ENCODE measurements around the gene TRIM51G.
"Not testable (repeated sequence)": the region's sequence is repeated elsewhere in the genome, so short reads cannot be mapped to it uniquely, and the experiment has no call there.

Gene TRIM51G, protein sequence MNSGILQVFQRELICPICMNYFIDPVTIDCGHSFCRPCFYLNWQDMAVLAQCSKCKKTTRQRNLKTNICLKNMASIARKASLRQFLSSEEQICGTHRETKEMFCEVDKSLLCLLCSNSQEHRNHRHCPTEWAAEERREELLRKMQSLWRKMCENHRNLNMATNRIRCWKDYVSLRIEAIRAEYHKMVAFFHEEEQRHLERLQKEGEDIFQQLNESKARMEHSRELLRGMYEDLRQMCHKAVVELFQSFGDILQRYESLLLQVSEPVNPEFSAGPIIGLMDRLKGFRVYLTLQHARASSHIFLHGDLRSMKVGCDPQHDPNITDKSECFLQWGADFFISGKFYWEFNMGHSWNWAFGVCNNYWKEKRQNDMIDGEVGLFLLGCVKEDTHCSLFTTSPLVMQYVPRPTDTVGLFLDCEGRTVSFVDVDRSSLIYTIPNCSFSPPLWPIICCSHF

DNA sequence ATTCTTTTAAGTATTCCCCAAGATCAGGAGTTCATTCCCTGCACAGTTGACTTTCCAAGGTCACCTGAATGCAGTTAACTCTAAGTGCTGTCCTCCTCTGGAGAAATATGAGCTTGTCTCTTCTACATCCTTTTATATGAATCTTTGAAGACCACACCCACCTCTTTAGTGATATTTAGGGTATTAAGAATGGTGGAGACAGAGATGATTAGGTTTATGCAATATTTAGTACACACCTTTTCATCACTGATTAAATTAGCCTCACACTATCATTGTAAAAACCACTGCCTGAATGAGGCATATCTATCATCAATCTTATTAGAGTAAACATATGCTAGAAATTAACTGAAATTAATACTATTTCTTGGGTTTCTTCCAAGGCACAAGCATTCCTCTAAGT is at the start of gene TRIM51G:
Gene TRIM51G (minus strand): TSS at position 101 of the 400 bp plus-strand sequence. CDS start 2,190 bp downstream, outside the sequence.
- not testable (repeated sequence) for DNase-seq

DNA sequence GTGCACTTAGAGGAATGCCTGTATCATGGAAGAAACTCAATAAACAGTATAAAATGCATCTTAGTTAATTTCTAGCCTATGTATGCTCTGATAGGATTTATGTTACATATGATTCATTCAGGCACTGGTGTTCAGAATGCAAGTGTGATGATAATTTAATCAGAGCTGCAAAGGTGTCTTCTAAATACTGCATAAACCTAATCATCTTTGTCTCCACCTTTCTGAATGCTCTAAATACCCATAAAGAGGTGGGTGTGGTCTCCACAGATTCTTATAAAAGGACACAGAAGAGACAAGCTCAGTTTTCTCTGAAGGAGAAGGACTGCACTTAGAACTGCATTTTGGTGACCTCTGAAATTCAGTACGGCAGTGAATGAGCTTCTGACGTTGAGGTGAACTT is 44.8 kb upstream of the TRIM51G start, which contains the start of gene TRIM49B:
Gene TRIM49B (plus strand): TSS at position 301 of the 400 bp plus-strand sequence. CDS start 2,777 bp downstream, outside the sequence.
- DNase-seq = not testable (repeated sequence)

DNA sequence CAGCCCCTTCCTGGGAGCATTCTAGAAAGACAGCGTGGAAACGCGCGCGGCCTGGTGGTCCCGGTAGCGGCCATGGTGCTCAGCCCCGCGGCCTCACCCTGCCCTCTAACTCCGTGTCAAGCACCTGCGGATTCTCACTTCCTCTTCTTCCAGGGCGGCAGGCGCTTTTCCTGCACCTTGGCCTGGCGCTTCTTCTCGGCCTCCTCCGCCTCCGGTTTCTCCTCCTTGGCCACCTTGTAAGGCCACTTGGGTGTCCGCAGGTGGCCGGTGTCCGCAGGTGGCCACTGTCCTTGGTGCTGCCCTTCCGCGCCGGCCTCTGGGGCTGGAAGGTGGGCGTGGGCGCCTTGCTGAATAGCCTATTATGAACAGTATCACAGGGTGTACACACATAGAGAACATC is 15.1 kb downstream of the TRIM51G start:
- DNase-seq = not testable (repeated sequence)

DNA sequence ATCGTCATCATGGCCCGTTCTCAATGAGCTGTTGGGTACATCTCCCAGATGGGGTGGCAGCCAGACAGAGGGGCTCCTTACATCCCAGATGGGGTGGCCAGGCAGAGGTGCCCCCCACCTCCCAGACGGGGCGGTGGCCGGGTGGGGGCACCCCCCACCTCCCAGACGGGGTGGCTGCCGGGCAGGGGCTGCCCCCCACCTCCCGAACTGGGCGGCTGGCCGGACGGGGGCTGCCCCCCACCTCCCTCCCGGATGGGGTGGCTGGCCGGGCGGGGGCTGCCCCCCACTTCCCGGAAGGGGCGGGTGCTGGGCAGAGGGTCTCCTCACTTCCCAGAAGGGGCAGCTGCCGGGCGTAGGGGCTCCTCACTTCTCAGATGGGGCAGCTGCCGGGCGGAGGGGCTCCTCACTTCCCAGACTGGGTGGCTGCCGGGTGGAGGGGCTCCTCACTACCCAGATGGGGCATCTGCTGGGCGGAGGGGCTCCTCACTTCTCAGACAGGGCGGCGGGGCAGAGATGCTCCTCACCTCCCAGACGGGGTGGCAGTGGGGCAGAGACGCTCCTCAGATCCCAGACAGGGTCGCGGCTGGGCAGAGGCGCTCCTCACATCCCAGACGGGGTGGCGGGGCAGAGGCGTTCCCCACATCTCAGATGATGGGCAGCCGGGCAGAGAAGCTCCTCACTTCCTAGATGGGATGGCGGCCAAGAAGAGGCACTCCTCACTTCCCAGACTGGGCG is 28.2 kb downstream of the TRIM51G start:
- not testable (repeated sequence) for DNase-seq

DNA sequence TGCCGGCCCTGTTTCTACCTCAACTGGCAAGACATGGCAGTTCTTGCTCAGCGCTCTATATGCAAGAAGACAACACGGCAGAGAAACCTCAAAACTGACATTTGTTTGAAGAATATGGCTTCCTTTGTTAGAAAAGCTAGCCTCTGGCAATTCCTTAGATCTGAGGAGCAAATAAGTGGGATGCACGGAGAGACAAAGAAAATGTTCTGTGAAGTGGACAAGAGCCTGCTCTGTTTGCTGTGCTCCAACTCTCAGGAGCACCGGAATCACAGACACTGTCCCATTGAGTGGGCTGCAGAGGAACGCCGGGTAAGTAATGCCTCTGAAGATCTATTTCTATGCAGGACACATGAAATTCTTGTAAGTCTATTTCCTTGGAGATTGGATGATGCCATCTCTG is 37.9 kb downstream of the TRIM51G start:
- not testable (repeated sequence) for DNase-seq

All from activated gamma-delta T cell treated with Interleukin-2 at 50 U/mL for 16 hours (primary cell).